CD4-positive, alpha-beta T cell treated with Interleukin-17A for 1 hour (primary cell): ENCODE results near the gene BRSK2.

Source experiments
- DNase-seq: peaks from one replicate; pipeline ENCODE4 v3.0.0-alpha.2; 2020

The BRSK2 gene

DNA sequence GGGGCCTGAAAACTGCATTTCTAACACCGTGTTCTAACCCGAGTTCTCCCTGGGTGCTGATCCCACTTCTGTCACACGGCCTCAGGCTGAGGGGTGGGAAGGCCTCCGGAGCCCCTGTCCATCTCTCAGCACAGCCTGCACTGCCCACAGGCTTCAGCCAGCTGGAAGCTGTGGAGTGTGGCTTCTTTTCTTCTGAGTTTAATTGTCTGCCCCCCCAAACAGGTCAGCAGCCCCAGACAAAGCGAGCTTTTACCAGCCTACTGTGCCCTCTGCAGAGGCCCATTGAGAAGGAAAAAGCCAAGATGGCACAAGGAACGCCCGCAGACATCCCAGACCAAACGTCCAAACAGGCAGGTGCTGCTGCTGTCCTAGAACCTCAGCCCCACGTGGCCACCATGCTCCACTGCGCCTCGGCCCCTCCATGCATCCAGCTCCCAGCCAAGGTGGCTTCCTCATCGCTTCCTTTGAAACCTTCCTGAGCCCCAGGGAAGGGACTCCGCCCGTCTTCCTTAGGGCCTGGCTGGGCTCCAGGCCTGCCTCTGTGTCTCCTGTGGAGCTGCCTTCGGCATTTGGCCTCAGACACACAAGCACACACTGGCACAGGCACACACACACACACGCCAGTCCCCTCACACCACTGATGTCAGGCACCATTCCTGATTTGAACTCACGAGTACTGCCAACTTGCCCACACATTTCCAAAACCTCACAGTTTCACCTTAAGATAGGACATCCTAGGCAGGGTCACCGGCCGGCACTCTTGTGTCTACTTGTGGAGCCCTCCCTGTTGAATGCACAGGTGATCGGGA is 95.2 kb downstream of the BRSK2 start:
- no peak for DNase-seq

DNA sequence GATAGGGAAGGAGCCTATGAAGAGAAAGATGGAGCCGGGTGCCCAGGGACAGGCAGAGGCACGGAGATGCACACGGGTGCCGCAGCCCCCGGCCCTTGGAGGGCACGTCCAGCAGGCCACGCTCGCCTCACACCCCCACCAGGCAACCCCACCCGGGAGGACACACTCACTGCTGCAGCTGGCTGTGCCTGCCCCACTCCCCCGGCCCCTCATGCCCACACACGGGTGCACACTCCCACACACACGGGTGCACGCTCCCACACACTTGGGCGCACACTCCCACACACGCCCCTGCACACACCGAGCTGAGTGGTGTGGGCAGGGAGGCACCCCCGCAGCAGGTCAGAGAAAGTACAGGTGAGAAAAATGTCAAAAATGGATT is 95.8 kb downstream of the BRSK2 start:
- DNase-seq, result no peak

DNA sequence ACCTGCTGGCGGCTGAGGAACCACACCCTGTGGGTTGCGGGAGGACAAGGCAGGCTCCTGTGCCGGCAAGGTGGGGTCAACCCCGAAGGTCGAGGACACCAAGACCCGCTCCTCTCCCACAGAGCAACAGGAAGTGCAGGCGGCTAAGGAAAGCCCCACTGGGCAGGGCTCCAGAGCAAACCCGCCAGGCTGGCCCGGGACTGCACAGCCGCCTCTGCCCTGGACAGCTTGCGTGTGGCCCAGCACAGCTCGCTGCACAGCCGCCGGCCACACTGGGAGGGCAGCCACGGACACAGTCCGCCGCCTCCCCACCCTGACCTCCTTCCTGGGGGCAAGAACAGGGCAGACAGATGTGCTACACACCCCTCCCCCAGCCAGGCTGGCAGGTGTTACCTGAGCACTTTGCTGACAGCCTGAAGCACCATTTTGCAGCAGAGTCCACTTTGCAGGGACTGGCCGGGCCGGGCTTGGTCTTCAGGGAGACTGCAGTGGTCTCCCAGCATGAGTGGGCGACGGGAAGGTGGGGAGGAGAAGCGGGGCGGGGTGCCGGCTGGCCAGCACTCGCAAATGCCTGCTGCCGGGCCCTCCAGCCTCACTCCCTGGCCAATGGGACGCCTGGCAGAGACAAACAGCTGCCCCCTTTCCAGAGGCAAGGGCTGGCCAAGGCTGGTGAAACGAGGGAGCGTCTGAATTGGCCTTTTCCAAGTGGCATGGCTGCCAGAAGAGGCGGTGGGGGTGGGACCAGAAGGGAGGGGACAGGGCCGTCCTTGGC is 96.5 kb downstream of the BRSK2 start, which contains the start of gene MOB2:
Gene MOB2 (minus strand): TSS at position 726 of the 772 bp plus-strand sequence. CDS start 223 bp downstream, at position 503.
- DNase-seq, result peak; percentile 33

DNA sequence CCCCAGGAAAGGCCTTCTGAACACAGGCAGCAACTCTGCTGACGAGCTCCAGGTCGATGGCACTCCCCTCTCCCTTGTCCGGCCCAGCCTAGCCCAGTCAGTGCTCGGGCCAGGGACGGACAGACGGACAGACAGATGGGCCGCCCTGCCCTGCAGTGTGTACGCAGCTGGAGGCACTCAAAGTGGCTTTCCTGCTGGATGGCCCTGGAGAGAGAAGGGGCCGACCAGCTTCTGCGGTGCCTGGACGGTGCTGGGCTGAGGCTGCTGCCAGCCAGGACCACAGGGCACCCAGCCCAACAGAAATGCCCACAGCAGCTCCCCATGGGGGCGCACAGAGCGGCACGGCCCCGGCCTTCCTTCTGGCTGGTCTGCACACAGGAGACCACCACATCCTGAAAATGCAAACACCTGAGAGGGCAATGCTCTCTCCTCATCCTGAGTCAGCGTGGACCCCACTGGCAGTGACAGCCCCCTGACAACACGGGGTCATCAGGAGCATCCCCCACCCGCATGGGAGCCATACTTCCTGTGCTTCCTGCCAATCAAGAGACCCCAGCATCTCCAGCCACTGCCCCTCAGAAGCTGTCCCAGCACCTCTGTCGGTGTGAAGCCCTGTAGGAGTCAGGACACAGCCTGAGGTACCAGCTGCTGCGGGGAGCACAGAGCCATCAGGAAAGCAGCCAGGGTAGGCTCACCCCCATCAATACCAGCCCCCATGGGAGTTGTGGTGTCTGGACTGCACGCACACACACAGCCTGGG is 97.5 kb downstream of the BRSK2 start:
- DNase-seq, result no peak

DNA sequence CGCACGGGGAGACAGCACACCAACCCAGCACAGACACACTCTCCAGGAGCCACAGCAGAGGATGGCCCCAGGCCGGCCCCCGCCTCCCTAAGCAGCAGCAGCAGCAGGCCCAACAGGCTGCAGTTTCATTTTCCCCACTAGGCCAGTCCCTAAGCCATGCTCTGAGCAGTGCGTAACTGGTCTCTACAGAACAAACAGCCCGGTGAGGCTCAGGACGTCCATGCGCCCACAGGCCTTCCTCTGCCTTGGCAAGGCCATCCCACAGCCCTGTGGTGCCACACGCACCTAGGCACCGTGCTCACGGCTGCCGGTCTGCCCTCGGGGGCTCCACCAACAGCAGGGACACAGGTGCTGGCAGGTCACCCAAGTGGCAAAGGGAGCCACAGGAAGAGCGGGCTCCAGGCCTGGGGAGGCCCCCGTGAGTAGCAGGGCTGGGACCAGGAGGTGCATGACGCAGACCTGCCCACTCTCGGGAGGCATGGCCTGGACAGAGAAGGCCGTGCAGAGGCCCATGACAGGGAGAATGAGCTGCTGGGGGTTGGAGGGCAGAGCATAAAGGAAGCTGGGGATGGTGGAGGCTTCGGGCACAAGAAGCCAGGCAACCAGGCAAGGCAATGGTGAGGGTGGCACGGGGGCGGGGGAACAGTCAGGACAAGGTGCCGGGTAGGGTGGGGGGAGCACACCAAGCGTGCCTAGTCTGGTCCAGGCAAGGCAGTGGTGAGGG is 98.3 kb downstream of the BRSK2 start:
- DNase-seq, result no peak

DNA sequence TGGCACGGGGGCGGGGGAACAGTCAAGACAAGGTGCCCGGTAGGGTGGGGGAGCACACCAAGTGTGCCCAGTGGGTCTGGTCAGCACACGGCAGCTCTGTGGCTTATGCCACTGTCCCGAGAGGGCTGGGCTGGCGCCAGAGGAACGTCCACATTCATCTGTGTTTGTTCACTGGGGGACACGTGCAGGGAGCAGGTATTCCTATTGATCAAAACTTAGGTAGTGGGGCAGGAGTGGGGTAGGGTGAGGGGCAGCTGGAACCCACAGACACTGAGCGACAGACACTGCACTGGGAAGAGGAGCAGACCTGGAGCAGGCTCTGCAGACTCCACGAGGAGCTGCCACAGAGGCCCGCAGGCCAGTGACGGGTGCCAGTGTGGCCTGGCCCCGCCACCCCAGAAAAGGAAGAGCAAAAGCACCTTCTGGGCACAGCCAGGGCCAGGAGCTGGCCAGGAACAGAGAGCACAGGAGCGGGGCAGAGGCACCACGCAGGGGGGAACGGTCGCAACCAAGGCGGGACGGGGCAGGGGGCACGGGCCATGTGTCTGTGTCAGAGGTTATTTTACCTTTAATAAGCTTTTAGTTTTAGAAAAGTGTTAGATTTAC is 98.9 kb downstream of the BRSK2 start:
- no peak for DNase-seq

DNA sequence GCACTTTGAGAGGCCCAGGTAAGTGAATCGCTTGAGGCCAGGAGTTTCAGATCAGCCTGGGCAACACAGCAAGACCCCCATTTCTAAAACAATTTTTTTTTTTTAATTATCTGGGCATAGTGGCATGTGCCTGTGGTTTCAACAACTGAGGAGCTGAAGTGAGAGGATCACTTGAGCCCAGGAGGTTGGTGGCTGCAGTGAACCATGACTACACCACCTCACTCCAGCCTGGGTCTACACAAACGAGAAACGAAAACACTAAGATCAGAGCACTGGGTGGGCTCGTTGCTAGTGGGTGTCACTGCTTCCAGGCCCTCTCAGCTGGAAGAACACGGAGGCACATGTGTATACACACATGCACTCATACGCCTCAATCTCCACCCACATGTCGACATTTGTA is 100.9 kb downstream of the BRSK2 start:
- no peak for DNase-seq

DNA sequence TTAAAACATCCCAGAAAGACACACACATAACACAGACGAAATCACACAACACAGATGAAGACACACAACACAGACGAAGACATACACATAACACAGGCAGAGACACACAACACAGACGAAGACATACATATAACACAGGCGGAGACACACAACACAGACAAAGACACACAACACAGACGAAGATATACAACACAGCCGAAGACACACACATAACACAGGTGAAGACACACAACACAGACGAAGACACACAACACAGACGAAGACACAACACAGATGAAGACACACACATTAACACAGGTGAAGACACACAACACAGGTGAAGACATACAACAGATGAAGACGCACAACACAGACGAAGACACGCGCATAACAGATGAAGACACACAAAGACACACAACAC is 101.6 kb downstream of the BRSK2 start:
- DNase-seq, result no peak

DNA sequence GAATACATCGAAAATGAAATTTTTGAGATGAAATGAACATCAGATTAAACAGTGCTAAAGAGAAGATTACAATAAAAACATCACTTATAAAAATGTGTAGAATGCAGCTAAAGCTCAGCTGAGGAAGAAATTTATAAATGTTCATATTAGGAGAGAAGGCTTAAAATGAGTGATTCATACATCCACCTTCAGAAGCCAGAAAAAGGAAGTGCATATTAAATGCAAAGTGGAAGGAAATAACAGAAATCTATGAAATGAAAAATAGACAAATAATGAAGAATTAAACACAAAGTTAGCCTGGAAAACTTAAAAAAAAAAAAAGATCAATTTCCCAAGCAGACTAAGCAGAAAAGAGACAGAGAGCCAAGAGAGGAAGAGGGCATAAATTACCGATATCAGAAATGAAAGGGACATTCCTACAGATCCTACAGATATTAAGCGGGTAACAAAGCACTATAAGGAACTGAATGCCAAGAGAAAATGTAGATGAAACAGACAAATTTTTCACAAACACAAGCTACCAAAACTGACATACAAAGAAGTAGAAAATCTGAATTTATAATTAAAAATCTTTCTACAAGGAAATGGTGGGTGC is 104.0 kb downstream of the BRSK2 start:
- no peak for DNase-seq

DNA sequence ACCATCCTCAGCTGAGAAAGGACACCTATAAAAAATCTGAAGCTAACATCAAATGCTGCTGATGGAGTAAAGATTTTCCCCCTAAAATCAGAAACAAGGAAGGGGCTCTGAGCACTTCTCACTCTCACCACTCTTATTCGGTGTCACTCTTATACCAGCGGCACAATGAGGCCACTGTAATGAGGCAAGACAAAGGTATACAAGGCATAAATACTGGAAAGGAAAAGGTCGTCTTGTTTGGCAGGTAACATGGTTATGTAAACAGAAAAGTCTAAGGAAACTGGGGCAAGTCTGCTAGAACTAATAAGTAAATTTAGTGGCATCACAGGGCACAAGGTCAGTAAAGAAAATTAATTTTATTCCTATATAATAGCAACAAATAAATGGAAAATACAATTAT is 104.9 kb downstream of the BRSK2 start:
- DNase-seq, result no peak

DNA sequence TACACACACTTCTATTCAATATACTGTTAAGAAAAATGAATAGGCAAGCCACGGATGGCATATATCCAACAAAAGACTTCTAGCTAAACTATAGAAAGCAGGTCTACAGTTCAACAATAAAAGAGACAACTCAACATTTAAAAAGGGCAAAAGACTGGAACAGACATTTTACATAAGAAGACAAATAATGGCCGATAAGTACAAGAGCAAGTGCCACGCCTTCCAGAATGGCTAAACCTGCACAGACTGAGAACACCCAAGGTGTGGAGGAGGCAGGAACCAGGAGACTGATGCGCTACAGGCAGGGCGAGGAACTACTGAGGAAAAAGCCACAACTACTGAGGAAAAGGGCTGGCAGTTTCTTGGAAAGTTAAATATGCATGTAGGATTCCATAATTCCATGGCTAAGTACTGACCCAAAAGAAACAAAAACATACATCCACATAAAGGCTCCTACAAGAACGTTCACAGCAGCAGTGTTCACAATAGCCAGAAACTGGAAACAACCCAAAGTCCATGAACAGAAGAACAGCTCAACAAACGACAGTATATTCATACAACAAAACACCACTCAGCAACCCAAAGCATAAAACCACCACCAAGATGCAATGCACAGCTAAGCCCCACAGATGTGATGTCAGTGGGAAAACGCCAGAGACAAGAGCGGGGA is 106.5 kb downstream of the BRSK2 start:
- no peak for DNase-seq

DNA sequence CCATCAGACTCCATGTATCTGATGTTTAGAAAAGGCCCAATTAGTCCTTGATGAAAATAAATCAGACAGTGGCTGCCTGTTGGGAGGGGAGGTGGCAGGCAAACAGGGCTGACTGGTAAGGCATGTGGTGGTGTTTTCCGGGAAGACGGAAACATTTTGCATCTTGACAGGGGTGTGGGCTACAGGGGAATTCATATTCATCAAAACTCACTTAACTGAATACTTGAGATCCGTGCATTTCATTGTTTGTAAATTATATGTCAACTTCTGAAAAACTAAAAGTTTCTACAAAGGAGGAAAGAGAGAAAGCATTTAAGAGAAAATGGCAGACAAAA is 107.0 kb downstream of the BRSK2 start:
- no peak for DNase-seq

DNA sequence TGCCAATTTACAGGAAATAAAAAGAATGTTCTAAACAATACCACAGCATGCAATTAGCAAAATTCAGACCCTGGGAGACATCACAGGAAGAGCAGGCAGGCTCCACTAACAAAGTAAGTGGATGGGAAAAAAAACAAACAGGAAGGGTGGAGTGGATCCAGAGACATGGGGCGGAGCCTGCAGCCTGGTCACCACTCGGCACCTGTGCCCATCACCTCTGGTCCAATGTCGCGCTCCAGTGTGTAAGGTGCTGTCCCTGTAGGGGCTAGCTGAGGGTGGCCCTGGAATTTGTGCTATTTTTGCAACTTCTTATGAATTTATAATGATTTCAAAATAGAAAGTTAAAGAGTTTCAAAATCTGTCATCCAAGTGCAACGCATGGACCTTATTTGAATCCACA is 107.9 kb downstream of the BRSK2 start:
- no peak for DNase-seq

DNA sequence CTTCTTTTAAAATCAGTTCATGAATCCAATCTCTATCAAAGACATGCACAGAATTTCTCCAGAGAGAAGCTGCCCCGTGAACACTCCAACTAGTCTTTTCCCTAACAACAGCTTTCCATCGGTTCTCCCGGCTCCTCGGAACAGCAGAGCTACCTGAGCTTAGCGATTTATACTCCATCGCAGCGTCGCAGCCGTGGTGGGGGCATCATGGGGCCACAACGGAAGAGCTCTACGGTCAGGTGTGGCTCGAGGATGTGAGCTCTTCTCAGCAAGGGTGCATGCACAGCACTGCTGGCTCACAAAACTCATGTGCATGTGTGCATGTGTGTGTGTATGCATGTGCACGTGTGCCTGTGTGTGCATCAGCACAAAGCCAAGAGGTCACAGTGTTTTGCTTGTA is 108.5 kb downstream of the BRSK2 start:
- DNase-seq, result no peak

DNA sequence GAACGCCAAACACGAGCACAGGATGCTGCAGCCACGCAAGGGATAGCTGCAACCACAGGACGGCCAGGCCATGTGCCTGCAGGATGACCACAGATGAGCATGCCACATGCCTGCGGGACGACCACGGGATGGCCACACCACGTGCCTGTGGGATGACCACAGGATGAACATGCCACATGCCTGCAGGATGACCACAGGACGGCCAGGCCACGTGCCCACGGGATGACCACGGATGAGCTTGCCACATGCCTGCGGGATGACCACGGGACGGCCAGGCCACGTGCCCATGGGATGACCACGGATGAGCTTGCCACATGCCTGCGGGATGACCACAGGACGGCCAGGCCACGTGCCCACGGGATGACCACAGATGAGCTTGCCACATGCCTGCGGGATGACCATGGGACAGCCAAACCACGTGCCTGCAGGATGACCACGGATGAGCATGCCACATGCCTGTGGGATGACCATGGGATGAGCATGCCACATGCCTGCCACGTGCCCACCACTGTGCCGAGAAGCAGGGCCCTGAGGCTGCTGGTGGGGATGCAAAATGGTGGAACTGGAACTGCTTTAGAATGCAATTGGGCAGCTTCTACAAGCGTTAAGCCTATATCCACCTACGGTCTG is 109.6 kb downstream of the BRSK2 start:
- DNase-seq, result no peak

DNA sequence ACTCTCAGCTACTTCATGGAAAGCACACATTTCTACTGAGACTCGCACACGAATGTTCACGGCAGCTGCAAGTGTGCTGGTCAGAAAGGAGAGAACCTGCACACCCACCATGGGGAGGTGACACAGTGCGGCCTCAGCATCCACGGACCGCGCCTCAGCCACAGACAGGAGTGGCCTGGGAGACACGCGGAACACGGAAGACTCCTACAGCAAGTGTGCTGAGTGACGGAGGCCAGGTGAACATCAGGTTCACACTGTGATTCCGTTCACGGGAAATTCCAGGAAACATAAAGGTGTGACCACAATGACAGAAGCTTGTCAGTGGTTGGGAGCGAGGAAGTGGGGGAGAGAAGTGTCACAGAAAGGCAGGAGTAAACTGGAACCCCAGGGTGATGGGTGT is 110.2 kb downstream of the BRSK2 start:
- no peak for DNase-seq

DNA sequence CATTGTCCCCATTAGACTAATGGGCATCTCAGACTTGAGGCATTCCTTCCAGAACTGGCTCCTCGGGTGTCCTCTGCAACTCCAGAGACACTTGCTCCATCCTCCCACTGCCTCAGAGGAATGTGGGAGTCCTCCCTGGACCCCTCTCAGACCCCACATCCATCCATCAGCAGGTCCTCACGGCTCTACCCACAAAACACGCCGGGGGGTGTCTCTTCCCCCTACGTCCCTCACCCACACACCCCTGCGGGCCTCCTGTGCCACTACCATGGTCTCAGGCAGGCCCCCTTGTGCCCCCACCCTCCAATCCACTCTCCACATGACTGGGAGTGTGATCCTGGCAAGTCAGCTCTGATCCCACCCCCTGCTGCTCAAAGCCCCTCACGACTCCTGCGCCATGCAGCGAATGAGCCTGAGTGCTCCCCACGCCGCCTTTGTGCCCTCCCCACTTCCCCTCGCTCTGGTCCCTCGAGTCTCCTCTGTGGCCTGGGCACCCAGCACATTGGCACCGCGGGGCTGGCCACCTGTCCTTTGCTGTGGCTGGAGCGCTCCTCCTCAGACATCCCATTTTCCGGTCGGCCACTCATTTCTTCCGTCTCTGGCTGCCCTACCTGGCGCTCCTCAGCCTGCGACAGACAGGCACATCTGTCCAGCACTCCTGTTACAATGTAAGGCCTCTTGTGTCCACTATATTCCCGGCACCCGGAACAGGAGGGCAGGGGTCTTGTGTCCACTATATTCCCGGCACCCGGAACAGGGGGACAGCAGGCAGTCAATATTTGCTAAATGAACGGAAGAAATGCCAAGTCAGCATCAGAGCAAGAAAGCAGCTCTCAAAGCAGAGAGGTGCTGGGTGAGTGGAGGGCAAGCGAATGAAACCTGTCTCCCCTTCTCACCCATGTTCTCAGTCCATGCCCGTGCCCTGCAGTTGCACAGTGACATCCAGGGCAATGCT is 111.0 kb downstream of the BRSK2 start:
- no peak for DNase-seq

DNA sequence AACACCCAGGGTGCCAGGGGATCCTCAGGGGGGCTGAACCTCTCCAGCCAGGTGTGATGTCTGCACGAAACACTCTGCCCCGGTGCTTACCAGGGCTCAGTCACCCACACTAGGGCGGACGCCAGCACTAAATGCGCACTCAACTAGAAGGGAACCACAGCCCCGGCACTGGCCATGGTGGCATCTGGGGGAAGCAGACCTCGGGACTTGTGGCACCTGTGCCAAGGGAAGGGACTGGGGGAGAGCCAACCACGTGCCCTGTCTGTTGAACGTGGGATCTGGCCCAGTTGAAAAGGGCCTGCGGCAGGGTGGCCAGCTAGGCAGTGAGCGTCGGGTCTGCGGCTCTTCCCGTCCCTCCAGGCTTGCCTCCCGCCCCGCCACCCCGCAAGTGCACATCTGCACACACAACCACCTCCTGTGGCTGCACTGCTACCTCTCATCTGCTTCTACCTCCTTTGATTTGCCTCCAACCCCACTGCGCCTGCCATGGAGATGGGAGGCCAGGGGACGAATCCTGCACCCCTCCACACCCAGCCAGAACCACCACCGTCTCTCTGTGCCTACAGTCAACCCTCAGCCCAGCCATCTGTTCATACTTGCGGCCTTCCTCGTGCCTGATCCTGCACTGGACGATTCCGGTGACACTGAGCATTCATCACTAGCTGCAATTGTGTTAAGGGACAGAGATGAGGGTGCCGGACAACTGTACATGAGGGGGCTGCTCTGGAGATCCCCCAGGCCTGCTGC is 111.9 kb downstream of the BRSK2 start:
- DNase-seq, result no peak
